GM23338 (cell line): ENCODE measurements around the gene KIRREL3.

ENCODE experiments used
- CREB1 ChIP-seq: fragments of 250-450 bp; sonication (Bioruptor Pico); IDR thresholded peaks from 2 replicates; pipeline ENCODE4 v1.5.0; 2020; ENCODE audit warnings: low read depth, mild to moderate bottlenecking, moderate library complexity
- EZH2 ChIP-seq: fragments of 200-600 bp; sonication (generic); IDR thresholded peaks from one replicate; pipeline ENCODE4 v1.8.0; 2017; ENCODE audit warnings: antibody characterized with exemption, mild to moderate bottlenecking, low read depth; ENCODE audit not compliant: unreplicated experiment
- EZH2phosphoT487 ChIP-seq: fragments of 200-600 bp; sonication (generic); IDR thresholded peaks from one replicate; pipeline ENCODE4 v1.8.1; 2018; ENCODE audit warnings: antibody characterized with exemption; ENCODE audit not compliant: unreplicated experiment
- JUNB ChIP-seq: IDR thresholded peaks from one replicate; pipeline ENCODE4 v1.6.1; 2016; ENCODE audit warnings: antibody characterized with exemption; ENCODE audit not compliant: unreplicated experiment
- NANOG ChIP-seq: IDR thresholded peaks from 2 replicates; pipeline ENCODE4 v1.6.1; 2016; ENCODE audit warnings: antibody characterized with exemption, borderline replicate concordance
- POLR2AphosphoS5 ChIP-seq: IDR thresholded peaks from 2 replicates; pipeline ENCODE4 v1.6.1; 2016; ENCODE audit warnings: antibody characterized with exemption, low read depth
- STAT1 ChIP-seq: IDR thresholded peaks from one replicate; pipeline ENCODE4 v1.6.1; 2016; ENCODE audit warnings: antibody characterized with exemption; ENCODE audit not compliant: unreplicated experiment
- ZNF114 ChIP-seq: fragments of 250-450 bp; sonication (Bioruptor Pico); IDR thresholded peaks from 2 replicates; pipeline ENCODE4 v1.5.0; 2020; ENCODE audit warnings: mild to moderate bottlenecking, moderate library complexity
- ZNF331 ChIP-seq: fragments of 250-450 bp; sonication (Bioruptor Pico); IDR thresholded peaks from 2 replicates; pipeline ENCODE4 v1.5.0; 2020; ENCODE audit warnings: low read depth, mild to moderate bottlenecking, moderate library complexity
- TF ChIP-seq, protein P1 (sequence below), 2 experiments: fragments of 200-600 bp in 1 of 2; sonication (generic) in 1 of 2; conservative IDR thresholded peaks; 2 replicates each; pipeline versions ENCODE4 v1.5.1 to v1.6.1; 2016 to 2017; ENCODE audit warnings: antibody characterized with exemption in 2 of 2, low read depth in 2 of 2, mild to moderate bottlenecking in 2 of 2, moderate library complexity in 1 of 2
- TF ChIP-seq, protein P2 (sequence below): IDR thresholded peaks from one replicate; pipeline ENCODE4 v1.6.1; 2018; ENCODE audit warnings: antibody characterized with exemption; ENCODE audit not compliant: unreplicated experiment
- TF ChIP-seq, protein P3 (sequence below): IDR thresholded peaks from 2 replicates; pipeline ENCODE4 v1.6.1; 2016; ENCODE audit warnings: antibody characterized with exemption
- TF ChIP-seq, protein P4 (sequence below): fragments of 250-450 bp; sonication (Bioruptor Pico); IDR thresholded peaks from 2 replicates; pipeline ENCODE4 v1.5.0; 2020; ENCODE audit warnings: mild to moderate bottlenecking, moderate library complexity

DNA sequence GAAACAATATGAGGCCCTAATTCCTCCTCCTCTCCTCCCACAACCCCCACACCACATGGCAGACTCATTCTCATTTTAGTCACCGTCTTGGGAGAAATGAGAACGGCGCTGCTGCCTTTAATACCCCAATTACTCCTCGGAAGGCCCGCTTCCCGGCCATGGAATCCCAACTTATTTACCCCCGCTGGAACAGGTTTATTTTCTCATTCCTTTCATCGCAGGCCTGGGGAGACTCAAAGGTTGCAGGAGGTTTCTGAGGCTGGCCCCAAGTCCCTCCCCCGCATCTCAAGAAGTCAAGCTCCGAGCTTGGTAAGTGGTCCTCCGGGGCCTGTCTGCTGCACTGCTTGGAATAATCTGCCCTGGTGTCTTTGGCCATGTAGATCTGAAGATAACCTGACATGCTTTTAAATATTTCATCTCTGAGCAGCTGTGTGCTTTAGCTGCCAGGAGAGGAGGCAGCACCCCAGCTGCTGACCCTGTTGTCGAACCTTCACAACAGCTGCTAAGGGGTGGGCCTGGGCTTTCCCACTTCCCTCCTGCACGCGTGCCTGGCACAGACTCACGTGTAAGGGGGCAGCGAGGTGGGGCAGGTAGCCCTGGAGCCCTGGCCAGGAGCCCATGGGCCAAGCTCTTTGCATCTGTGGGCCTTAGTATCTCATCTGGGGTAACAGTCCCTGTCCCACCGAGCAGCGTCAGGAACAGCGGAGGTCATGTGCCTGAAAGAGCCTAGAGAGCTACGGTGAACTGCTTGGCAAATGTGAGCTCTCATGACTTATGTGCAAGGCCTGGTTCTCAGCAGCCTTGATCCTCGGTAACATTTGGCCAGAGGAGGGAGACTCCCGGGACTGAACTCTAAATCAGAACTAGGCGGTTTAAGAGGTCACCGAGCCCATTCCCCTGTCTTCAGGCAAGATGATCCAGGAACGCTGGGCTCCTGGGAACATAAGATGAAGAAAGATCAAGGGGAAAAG, 480.5 kb downstream of the KIRREL3 start:
- TF ChIP-seq POLR2AphosphoS5 (no peak), EZH2 (no peak), EZH2phosphoT487 (no peak), JUNB (no peak), ZNF331 (CRISPR knock-in tag) (no peak), CREB1 (no peak), STAT1 (no peak), ZNF114 (no peak), NANOG (no peak)
- TF ChIP-seq, protein P1, sequence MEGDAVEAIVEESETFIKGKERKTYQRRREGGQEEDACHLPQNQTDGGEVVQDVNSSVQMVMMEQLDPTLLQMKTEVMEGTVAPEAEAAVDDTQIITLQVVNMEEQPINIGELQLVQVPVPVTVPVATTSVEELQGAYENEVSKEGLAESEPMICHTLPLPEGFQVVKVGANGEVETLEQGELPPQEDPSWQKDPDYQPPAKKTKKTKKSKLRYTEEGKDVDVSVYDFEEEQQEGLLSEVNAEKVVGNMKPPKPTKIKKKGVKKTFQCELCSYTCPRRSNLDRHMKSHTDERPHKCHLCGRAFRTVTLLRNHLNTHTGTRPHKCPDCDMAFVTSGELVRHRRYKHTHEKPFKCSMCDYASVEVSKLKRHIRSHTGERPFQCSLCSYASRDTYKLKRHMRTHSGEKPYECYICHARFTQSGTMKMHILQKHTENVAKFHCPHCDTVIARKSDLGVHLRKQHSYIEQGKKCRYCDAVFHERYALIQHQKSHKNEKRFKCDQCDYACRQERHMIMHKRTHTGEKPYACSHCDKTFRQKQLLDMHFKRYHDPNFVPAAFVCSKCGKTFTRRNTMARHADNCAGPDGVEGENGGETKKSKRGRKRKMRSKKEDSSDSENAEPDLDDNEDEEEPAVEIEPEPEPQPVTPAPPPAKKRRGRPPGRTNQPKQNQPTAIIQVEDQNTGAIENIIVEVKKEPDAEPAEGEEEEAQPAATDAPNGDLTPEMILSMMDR (conservative IDR thresholded peaks at IDR 0.05; ENCODE audit: low read depth in 2 of 2) = no peak
- TF ChIP-seq, protein P2, sequence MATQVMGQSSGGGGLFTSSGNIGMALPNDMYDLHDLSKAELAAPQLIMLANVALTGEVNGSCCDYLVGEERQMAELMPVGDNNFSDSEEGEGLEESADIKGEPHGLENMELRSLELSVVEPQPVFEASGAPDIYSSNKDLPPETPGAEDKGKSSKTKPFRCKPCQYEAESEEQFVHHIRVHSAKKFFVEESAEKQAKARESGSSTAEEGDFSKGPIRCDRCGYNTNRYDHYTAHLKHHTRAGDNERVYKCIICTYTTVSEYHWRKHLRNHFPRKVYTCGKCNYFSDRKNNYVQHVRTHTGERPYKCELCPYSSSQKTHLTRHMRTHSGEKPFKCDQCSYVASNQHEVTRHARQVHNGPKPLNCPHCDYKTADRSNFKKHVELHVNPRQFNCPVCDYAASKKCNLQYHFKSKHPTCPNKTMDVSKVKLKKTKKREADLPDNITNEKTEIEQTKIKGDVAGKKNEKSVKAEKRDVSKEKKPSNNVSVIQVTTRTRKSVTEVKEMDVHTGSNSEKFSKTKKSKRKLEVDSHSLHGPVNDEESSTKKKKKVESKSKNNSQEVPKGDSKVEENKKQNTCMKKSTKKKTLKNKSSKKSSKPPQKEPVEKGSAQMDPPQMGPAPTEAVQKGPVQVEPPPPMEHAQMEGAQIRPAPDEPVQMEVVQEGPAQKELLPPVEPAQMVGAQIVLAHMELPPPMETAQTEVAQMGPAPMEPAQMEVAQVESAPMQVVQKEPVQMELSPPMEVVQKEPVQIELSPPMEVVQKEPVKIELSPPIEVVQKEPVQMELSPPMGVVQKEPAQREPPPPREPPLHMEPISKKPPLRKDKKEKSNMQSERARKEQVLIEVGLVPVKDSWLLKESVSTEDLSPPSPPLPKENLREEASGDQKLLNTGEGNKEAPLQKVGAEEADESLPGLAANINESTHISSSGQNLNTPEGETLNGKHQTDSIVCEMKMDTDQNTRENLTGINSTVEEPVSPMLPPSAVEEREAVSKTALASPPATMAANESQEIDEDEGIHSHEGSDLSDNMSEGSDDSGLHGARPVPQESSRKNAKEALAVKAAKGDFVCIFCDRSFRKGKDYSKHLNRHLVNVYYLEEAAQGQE = no peak
- TF ChIP-seq, protein P3, sequence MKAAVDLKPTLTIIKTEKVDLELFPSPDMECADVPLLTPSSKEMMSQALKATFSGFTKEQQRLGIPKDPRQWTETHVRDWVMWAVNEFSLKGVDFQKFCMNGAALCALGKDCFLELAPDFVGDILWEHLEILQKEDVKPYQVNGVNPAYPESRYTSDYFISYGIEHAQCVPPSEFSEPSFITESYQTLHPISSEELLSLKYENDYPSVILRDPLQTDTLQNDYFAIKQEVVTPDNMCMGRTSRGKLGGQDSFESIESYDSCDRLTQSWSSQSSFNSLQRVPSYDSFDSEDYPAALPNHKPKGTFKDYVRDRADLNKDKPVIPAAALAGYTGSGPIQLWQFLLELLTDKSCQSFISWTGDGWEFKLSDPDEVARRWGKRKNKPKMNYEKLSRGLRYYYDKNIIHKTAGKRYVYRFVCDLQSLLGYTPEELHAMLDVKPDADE = no peak
- TF ChIP-seq, protein P4, sequence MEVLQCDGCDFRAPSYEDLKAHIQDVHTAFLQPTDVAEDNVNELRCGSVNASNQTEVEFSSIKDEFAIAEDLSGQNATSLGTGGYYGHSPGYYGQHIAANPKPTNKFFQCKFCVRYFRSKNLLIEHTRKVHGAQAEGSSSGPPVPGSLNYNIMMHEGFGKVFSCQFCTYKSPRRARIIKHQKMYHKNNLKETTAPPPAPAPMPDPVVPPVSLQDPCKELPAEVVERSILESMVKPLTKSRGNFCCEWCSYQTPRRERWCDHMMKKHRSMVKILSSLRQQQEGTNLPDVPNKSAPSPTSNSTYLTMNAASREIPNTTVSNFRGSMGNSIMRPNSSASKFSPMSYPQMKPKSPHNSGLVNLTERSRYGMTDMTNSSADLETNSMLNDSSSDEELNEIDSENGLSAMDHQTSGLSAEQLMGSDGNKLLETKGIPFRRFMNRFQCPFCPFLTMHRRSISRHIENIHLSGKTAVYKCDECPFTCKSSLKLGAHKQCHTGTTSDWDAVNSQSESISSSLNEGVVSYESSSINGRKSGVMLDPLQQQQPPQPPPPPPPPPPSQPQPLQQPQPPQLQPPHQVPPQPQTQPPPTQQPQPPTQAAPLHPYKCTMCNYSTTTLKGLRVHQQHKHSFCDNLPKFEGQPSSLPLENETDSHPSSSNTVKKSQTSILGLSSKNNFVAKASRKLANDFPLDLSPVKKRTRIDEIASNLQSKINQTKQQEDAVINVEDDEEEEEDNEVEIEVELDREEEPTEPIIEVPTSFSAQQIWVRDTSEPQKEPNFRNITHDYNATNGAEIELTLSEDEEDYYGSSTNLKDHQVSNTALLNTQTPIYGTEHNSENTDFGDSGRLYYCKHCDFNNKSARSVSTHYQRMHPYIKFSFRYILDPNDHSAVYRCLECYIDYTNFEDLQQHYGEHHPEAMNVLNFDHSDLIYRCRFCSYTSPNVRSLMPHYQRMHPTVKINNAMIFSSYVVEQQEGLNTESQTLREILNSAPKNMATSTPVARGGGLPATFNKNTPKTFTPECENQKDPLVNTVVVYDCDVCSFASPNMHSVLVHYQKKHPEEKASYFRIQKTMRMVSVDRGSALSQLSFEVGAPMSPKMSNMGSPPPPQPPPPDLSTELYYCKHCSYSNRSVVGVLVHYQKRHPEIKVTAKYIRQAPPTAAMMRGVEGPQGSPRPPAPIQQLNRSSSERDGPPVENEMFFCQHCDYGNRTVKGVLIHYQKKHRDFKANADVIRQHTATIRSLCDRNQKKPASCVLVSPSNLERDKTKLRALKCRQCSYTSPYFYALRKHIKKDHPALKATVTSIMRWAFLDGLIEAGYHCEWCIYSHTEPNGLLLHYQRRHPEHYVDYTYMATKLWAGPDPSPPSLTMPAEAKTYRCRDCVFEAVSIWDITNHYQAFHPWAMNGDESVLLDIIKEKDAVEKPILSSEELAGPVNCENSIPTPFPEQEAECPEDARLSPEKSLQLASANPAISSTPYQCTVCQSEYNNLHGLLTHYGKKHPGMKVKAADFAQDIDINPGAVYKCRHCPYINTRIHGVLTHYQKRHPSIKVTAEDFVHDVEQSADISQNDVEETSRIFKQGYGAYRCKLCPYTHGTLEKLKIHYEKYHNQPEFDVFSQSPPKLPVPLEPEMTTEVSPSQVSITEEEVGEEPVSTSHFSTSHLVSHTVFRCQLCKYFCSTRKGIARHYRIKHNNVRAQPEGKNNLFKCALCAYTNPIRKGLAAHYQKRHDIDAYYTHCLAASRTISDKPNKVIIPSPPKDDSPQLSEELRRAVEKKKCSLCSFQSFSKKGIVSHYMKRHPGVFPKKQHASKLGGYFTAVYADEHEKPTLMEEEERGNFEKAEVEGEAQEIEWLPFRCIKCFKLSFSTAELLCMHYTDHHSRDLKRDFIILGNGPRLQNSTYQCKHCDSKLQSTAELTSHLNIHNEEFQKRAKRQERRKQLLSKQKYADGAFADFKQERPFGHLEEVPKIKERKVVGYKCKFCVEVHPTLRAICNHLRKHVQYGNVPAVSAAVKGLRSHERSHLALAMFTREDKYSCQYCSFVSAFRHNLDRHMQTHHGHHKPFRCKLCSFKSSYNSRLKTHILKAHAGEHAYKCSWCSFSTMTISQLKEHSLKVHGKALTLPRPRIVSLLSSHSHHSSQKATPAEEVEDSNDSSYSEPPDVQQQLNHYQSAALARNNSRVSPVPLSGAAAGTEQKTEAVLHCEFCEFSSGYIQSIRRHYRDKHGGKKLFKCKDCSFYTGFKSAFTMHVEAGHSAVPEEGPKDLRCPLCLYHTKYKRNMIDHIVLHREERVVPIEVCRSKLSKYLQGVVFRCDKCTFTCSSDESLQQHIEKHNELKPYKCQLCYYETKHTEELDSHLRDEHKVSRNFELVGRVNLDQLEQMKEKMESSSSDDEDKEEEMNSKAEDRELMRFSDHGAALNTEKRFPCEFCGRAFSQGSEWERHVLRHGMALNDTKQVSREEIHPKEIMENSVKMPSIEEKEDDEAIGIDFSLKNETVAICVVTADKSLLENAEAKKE = no peak
